Activated T-cell treated with anti-CD3 and anti-CD28 coated beads, Interleukin-2, amount 50 U/mL, for 1 hour (primary cell): ENCODE data around the gene ULK2.
"Not testable (repeated sequence)": the region's sequence is repeated elsewhere in the genome, so short reads cannot be mapped to it uniquely, and the experiment has no call there.

ENCODE experiments used
- DNase-seq: peaks from one replicate; pipeline ENCODE4 v3.0.0-alpha.2; 2020

The ULK2 gene

GRCh38 chr17:19766016-19766415 is 101.7 kb downstream of the ULK2 start:
- no peak for DNase-seq

- DNase-seq = not testable (repeated sequence)
Measured at GRCh38 chr17:19763991-19764390, 103.7 kb downstream of the ULK2 start.

- DNase-seq = no peak
Measured at GRCh38 chr17:19763416-19763815, 104.3 kb downstream of the ULK2 start.

GRCh38 chr17:19762515-19762961 is 105.2 kb downstream of the ULK2 start:
- peak; percentile 74 for DNase-seq

GRCh38 chr17:19760746-19761145 is 107.0 kb downstream of the ULK2 start:
- DNase-seq = no peak

- no peak for DNase-seq
Measured at GRCh38 chr17:19759568-19760549, 107.9 kb downstream of the ULK2 start.

GRCh38 chr17:19757536-19758180 is 110.1 kb downstream of the ULK2 start:
- no peak for DNase-seq

- no peak for DNase-seq
Measured at GRCh38 chr17:19756546-19756945, 111.2 kb downstream of the ULK2 start.

GRCh38 chr17:19755821-19756510 is 111.8 kb downstream of the ULK2 start:
- DNase-seq = no peak

GRCh38 chr17:19755392-19755791 is 112.3 kb downstream of the ULK2 start:
- DNase-seq = no peak

- no peak for DNase-seq
Measured at GRCh38 chr17:19753661-19754463, 113.9 kb downstream of the ULK2 start.

- DNase-seq = no peak
Measured at GRCh38 chr17:19753051-19753509, 114.7 kb downstream of the ULK2 start.

GRCh38 chr17:19752216-19753050 is 115.3 kb downstream of the ULK2 start:
- no peak for DNase-seq

GRCh38 chr17:19750835-19751234 is 116.9 kb downstream of the ULK2 start:
- no peak for DNase-seq

- DNase-seq = no peak
Measured at GRCh38 chr17:19750020-19750572, 117.6 kb downstream of the ULK2 start.

- DNase-seq = no peak
Measured at GRCh38 chr17:19748807-19749193, 118.9 kb downstream of the ULK2 start.

GRCh38 chr17:19747829-19748806 is 119.6 kb downstream of the ULK2 start, which contains the start of gene ALDH3A1:
ALDH3A1 (minus strand) TSS chr17:19748298; CDS start chr17:19745129, 3,169 bp downstream.
- no peak for DNase-seq

- DNase-seq = no peak
Measured at GRCh38 chr17:19747159-19747719, 120.5 kb downstream of the ULK2 start.

GRCh38 chr17:19746517-19746916 is 121.2 kb downstream of the ULK2 start:
- no peak for DNase-seq
